ENCODE data around the gene BAD. TPM values are rescaled to one million over a fixed set of nuclear protein-coding genes. Genes with fewer than 3 reads are reported as not detected.

BAD gene
- total and polyA plus RNA-seq, 10 of the 15 experiments (the other 5 are each of a cell fraction or from before 2014, with no cell fraction given): 1.5 to 67.2 (median 39.6) TPM

GRCh38 chr11:64238076-64238475 is 46.4 kb downstream of the BAD start:
- ATAC-seq (no peak), DNase-seq (ENCODE audit: low read depth, low spot score) (no peak), FAIRE-seq (peak; percentile 18)
- CTCF ChIA-PET: interaction anchor here (0.8 to 6.2 kb wide), 5 partner anchors 11 to 66 kb away, joined by 3 to 31 read pairs (median 5); partner anchors contain the start of genes ESRRA, FERMT3 and PLCB3
- 13% methylated on average over 9 of the region's 9 CpGs for WGBS (ENCODE audit: insufficient coverage, insufficient replicate concordance, low lambda C conversion rate, missing lambda C conversion rate)
- no peak overlapping the region for H3K4me3 ChIP-seq
- H3K4me1 ChIP-seq (ENCODE audit: control insufficient read depth, insufficient read depth, low read length): peaks cover 50% of the 10 kb centered on the region
- SMC1A ChIA-PET (ENCODE audit: uncharacterized antibody, unreplicated experiment): no interaction called here
- peaks cover 27% of the 10 kb centered on the region for H3K79me2 ChIP-seq (ENCODE audit: control insufficient read depth, insufficient read depth, low read length)
- peak overlapping the region; percentile 4; the same call in 1 of the 2 replicates for H3K9ac ChIP-seq (ENCODE audit: control insufficient read depth, insufficient read depth, low read length)
- peak overlapping the region; percentile 92 for H3K27ac ChIP-seq (ENCODE audit: control insufficient read depth, insufficient read depth)
- no peak overlapping the region for H2AFZ ChIP-seq (ENCODE audit: control insufficient read depth, low read depth, low read length)
- H3K36me3 ChIP-seq (ENCODE audit: control insufficient read depth in 2 of 2, insufficient read depth in 2 of 2, low read length in 1 of 2): peaks cover 0 to 5% of the 10 kb centered on the region in 2 experiments; a peak in 2 of 4 replicates
- no peaks in the 10 kb centered on the region for H3K27me3 ChIP-seq (replicated peaks in 1 of 2; ENCODE audit: control insufficient read depth in 2 of 2, insufficient read depth in 2 of 2, low read length in 1 of 2)
- BruUV-seq (replicated peaks): no TSS peak
- H3K4me2 ChIP-seq (ENCODE audit: control insufficient read depth, insufficient read depth): no peak overlapping the region
- no peaks in the 10 kb centered on the region for H4K20me1 ChIP-seq (ENCODE audit: control insufficient read depth, insufficient read depth)
- intact Hi-C loops (cut with micrococcal nuclease; ENCODE audit: unreplicated experiment): no loop called here
- RAD21 ChIA-PET (ENCODE audit: unreplicated experiment): interaction anchor here (0.9 to 1.0 kb wide), 3 partner anchors 8 to 34 kb away, joined by 3 read pairs; partner anchors contain the start of gene PPP1R14B
- POLR2A ChIA-PET: interaction anchor here (1.2 to 3.0 kb wide), 4 partner anchors 12 to 34 kb away, joined by 3 to 21 read pairs (median 6); partner anchors contain the start of gene FERMT3
- H3K9me3 ChIP-seq (replicated peaks; ENCODE audit: control insufficient read depth, insufficient read depth, low read length): no peaks in the 10 kb centered on the region
- in situ Hi-C loops (cut with MboI): loop anchor here (25.0 kb wide), 1 partner anchor 1624 kb away; the partner anchor contains the start of genes CFL1, EFEMP2 and MUS81
- TF ChIP-seq WRNIP1 (IDR thresholded peaks at IDR 0.05; ENCODE audit: borderline replicate concordance, low read depth, low read length) (no peak), ZNF207 (IDR thresholded peaks at IDR 0.05; ENCODE audit: borderline replicate concordance) (no peak), HCFC1 (IDR thresholded peaks at IDR 0.05; ENCODE audit: low read length) (no peak), MTA3 (IDR thresholded peaks at IDR 0.05; ENCODE audit: borderline replicate concordance, low read length) (no peak), CTCF (IDR thresholded peaks at IDR 0.05 in 2 of 3, conservative IDR thresholded peaks at IDR 0.05 in 1 of 3; ENCODE audit: control insufficient read depth in 2 of 3, extremely low read depth in 1 of 3, insufficient read depth in 1 of 3, low read depth in 3 of 3, low read length in 3 of 3) (no peak), BCL11A (IDR thresholded peaks at IDR 0.05; ENCODE audit: low read depth, low read length) (no peak), SPI1 (IDR thresholded peaks at IDR 0.05; ENCODE audit: borderline replicate concordance, insufficient read depth, low read depth, low read length) (peak; percentile 64), NR2F1 (conservative IDR thresholded peaks at IDR 0.05) (no peak), IKZF2 (IDR thresholded peaks at IDR 0.05) (no peak), NFXL1 (IDR thresholded peaks at IDR 0.05; ENCODE audit: borderline replicate concordance) (no peak), STAT1 (conservative IDR thresholded peaks at IDR 0.05) (no peak), ASH2L (IDR thresholded peaks at IDR 0.05; ENCODE audit: borderline replicate concordance, low read depth) (no peak), ZBTB4 (CRISPR knock-in tag; IDR thresholded peaks at IDR 0.05) (no peak), ZNF622 (IDR thresholded peaks at IDR 0.05) (no peak), SMAD1 (IDR thresholded peaks at IDR 0.05; ENCODE audit: low read depth, partially characterized antibody) (no peak), GATAD2B (conservative IDR thresholded peaks at IDR 0.05; ENCODE audit: low read depth) (no peak), POLR2A (IDR thresholded peaks at IDR 0.05; ENCODE audit: low read depth, low read length) (peak; percentile 25; the same call in 1 of the 2 replicates)
